GM12873 (cell line): ENCODE data around the gene TLL2.

Experiments
- CTCF ChIP-seq: IDR thresholded peaks from 2 replicates; pipeline ENCODE4 v1.5.1; 2012; ENCODE audit warnings: low read depth, mild to moderate bottlenecking, moderate library complexity, low read length, control low read depth; ENCODE audit not compliant: insufficient read depth; ENCODE audit errors: missing control alignments

The TLL2 gene

GRCh38 chr10:96513698-96514561, at the start of gene TLL2:
TLL2 (minus strand) TSS chr10:96513926; CDS start chr10:96513685, 241 bp downstream.
- peak; percentile 42 for TF ChIP-seq CTCF

- no peak for TF ChIP-seq CTCF
Observed at GRCh38 chr10:96560966-96561887, 47.5 kb upstream of the TLL2 start.

DNA sequence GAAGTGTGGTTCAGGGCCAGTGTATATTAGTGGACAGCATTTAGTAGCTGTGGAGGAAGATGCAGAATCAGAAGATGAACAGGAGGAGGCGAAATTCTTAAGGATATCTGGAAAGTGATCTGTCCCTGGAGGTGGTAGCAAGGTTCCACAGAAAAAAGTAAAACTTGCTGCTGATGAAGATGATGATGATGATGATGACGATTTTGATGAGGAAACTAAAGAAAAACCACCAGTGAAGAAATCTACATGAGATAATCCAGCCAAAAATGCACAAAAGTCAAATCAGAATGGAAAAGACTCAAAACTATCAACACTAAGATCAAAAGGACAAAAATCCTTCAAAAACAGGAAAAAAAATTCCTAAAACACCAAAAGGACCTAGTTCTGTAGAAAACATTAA, 46.8 kb upstream of the TLL2 start:
- TF ChIP-seq CTCF, result no peak

DNA sequence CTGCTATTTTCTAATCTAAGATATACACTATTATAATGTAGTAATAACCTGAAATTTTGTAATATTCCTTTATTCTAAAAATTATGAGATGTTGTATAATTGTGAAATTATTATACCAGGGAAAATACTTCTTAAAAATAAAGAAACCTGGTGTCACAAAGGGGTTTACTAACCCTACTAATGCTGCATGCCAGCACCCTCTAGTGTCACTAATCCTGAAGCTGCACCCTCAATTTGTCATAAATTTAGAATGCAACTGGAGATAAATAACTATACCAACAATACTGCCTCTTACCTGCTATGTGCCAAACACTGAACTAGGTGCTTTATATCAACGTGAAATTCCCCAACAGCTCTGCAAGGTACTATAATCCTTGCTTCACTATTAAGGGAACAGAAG, 42.3 kb upstream of the TLL2 start:
- TF ChIP-seq CTCF, result peak; percentile 35

GRCh38 chr10:96555330-96555729, 41.6 kb upstream of the TLL2 start:
- no peak for TF ChIP-seq CTCF

DNA sequence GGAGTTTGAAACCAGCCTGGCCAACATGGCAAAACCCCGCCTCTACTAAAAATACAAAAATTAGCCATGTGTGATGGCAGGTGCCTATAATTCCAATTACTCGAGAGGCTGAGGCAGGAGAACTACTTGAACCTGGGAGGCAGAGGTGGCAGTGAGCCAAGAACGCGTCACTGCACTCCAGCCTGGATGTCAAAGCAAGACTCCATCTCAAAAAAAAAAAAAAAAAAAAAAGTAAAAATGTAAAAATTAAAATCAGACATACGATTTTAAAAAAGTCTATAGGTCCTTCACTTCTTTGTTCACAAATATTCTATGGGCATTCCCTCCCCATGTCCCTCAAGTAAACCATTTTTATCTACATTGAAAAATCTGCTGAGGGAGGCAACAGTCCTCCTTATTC, 34.9 kb upstream of the TLL2 start:
- no peak for TF ChIP-seq CTCF

GRCh38 chr10:96541921-96542320, 28.2 kb upstream of the TLL2 start:
- TF ChIP-seq CTCF, result no peak
